K562 (cell line): ENCODE results near the gene SIRT2. TPM values are rescaled to one million over a fixed set of nuclear protein-coding genes. Genes with fewer than 3 reads are reported as not detected.
A peak's percentile ranks its signal among the peaks of the same experiment; 100 is the strongest.

ENCODE experiments used
- ARNT ChIP-seq, 2 experiments: fragments of 450-650 bp; IDR thresholded peaks; 2 replicates each; pipeline ENCODE4 v1.6.1; 2016; ENCODE audit warnings: mild to moderate bottlenecking in 1 of 2
- BDP1 ChIP-seq: IDR thresholded peaks from 3 replicates; pipeline ENCODE4 v1.6.1; 2011; ENCODE audit not compliant: insufficient read length, insufficient read depth
- CCAR2 ChIP-seq: fragments of 200-400 bp; formaldehyde crosslinking; IDR thresholded peaks from 2 replicates; pipeline ENCODE4 v1.6.1; 2017; ENCODE audit warnings: mild to moderate bottlenecking, low read depth, low read length
- COPS2 ChIP-seq: fragments of 450-650 bp; conservative IDR thresholded peaks from 2 replicates; pipeline ENCODE4 v1.6.1; 2016; ENCODE audit warnings: mild to moderate bottlenecking, moderate library complexity
- CREBBP ChIP-seq: IDR thresholded peaks from one replicate; pipeline ENCODE4 v1.6.1; 2012; ENCODE audit warnings: low read depth, mild to moderate bottlenecking, control low read depth, inconsistent platforms, low read length
- DACH1 ChIP-seq: fragments of 450-650 bp; IDR thresholded peaks from 2 replicates; pipeline ENCODE4 v1.6.1; 2018; ENCODE audit not compliant: partially characterized antibody
- ETV1 ChIP-seq: fragments of 450-650 bp; conservative IDR thresholded peaks from 2 replicates; pipeline ENCODE4 v1.6.1; 2016; ENCODE audit warnings: missing genetic modification characterization, control low read depth, low read depth, missing compliant biosample characterization
- GTF3C2 ChIP-seq: IDR thresholded peaks from 3 replicates; pipeline ENCODE4 v1.6.1; 2011; ENCODE audit warnings: borderline replicate concordance, mild to moderate bottlenecking, moderate library complexity; ENCODE audit not compliant: insufficient read length; ENCODE audit errors: extremely low read depth
- HNRNPUL1 ChIP-seq: fragments of 200-400 bp; formaldehyde crosslinking; IDR thresholded peaks from 2 replicates; pipeline ENCODE4 v1.6.1; 2017; ENCODE audit warnings: low read length
- MBD2 ChIP-seq: sonication (generic); IDR thresholded peaks from 2 replicates; pipeline ENCODE4 v1.6.1; 2016; ENCODE audit warnings: low read depth, borderline replicate concordance
- MITF ChIP-seq: IDR thresholded peaks from 2 replicates; pipeline ENCODE4 v1.6.1; 2014; ENCODE audit warnings: antibody characterized with exemption
- MLLT1 ChIP-seq, 2 experiments: fragments of 450-650 bp; IDR thresholded peaks; 2 replicates each; pipeline ENCODE4 v1.6.1; 2016
- NKRF ChIP-seq: fragments of 450-650 bp; IDR thresholded peaks from 2 replicates; pipeline ENCODE4 v1.6.1; 2016; ENCODE audit warnings: borderline replicate concordance
- POLR3G ChIP-seq: IDR thresholded peaks from 2 replicates; pipeline ENCODE4 v1.6.1; 2011; ENCODE audit not compliant: insufficient read length, insufficient replicate concordance; ENCODE audit errors: extremely low read depth
- PRMT5 ChIP-seq: sonication (generic); formaldehyde crosslinking; IDR thresholded peaks from 2 replicates; pipeline ENCODE4 v1.5.0; 2020; ENCODE audit warnings: missing genetic modification reagents
- RHOXF2B ChIP-seq: fragments of 250-450 bp; sonication (Bioruptor Pico); conservative IDR thresholded peaks from 2 replicates; pipeline ENCODE4 v1.5.1; 2021
- STAG1 ChIP-seq: sonication (generic); formaldehyde crosslinking; IDR thresholded peaks from 2 replicates; pipeline ENCODE4 v1.5.0; 2020; ENCODE audit warnings: missing genetic modification reagents, borderline replicate concordance
- ZNF165 ChIP-seq: fragments of 250-450 bp; sonication (Bioruptor Pico); IDR thresholded peaks from 2 replicates; pipeline ENCODE4 v1.4.0; 2020; ENCODE audit warnings: borderline replicate concordance
- ZNF280B ChIP-seq: fragments of 250-450 bp; sonication (Bioruptor Pico); IDR thresholded peaks from 2 replicates; pipeline ENCODE4 v1.5.1; 2021; ENCODE audit warnings: mild to moderate bottlenecking
- ZNF444 ChIP-seq: fragments of 250-450 bp; sonication (Bioruptor Pico); IDR thresholded peaks from 2 replicates; pipeline ENCODE4 v1.4.0; 2020; ENCODE audit warnings: mild to moderate bottlenecking, moderate library complexity
- polyA plus RNA-seq, 8 experiments: library from polyadenylated mRNA; depleted of rRNA in 4 of 8; stranded (reverse) in 5 of 8; unstranded in 3 of 8; fragments of >200 nt; fragmentation: Nextera tagmentation in 2 of 8; fragmentation: Illumina TruSeq in 1 of 8; extraction: Ambion mirVana in 2 of 8; extraction: Trizol in 1 of 8; gene quantifications; 2 replicates each; pipeline versions ENCODE4 v1.2.1 to v1.2.3, GENCODE V29; 2011 to 2014; ENCODE audit warnings: inconsistent platforms in 1 of 8, missing spikeins in 1 of 8
- total RNA-seq, 7 experiments: library from RNA; depleted of rRNA in 6 of 7; stranded (reverse); fragments of >200 nt in 6 of 7; fragmentation: Illumina TruSeq in 2 of 7; extraction: Trizol in 2 of 7; gene quantifications; 2 replicates each; pipeline versions ENCODE4 v1.2.1 to v1.2.3, GENCODE V29; 2011 to 2021; ENCODE audit warnings: low replicate concordance in 1 of 7

SIRT2 gene
- total and polyA plus RNA-seq, 9 of the 15 experiments (the other 6 are each of a cell fraction or from before 2014, with no cell fraction given): 2.3 to 35.2 (median 22.9) TPM

- TF ChIP-seq NKRF (no peak), MLLT1 (IDR thresholded peaks at IDR 0.05) (peak in 1 of 2 experiments; percentile 97; a peak in 2 of 4 replicates), ZNF444 (CRISPR knock-in tag) (peak; percentile 86; the same call in 1 of the 2 replicates), COPS2 (no peak), ETV1 (no peak), HNRNPUL1 (no peak), RHOXF2B (CRISPR knock-in tag) (no peak), CCAR2 (no peak), CREBBP (no peak), ZNF280B (CRISPR knock-in tag) (no peak), MITF (no peak), POLR3G (no peak), STAG1 (CRISPR knock-in tag) (no peak), DACH1 (no peak), BDP1 (no peak), PRMT5 (no peak), MBD2 (peak; percentile 96), GTF3C2 (no peak), ZNF165 (CRISPR knock-in tag) (no peak), ARNT (IDR thresholded peaks at IDR 0.05) (no peak; a peak in 1 of 4 replicates)
These were observed 49.5 kb downstream of the SIRT2 start, which contains the start of gene HNRNPL (continued) for GRCh38 chr19:38849860-38850435.
